ENCODE results near the gene EPB41L2.

DNA sequence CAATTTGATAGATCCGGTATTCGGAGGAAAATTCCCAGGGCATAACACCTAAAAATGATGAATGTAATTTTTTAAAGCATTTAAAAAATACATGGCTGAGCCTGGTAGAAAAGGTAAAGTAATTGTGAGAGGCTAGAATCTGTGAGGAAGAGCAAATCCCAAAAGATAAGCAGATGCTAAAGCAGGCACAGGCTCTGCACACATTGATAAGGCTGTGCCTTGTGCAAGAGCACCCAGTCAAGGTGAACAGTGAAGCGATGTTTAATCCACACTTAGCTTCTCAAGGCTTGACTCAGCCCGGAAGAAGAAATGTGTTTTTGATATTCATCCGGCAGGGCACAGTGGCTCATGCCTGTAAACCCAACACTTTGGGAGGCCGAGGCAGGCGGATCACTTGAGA lies 5.1 kb upstream of the EPB41L2 start:
- TF ChIP-seq EZH2phosphoT487 (IDR thresholded peaks at IDR 0.05; ENCODE audit: unreplicated experiment) (no peak), CTCF (conservative IDR thresholded peaks at IDR 0.05; ENCODE audit: low read depth in 2 of 2) (no peak), EZH2 (IDR thresholded peaks at IDR 0.05; ENCODE audit: low read depth, unreplicated experiment) (no peak), ETS1 (IDR thresholded peaks at IDR 0.05) (no peak), ZNF462 (CRISPR knock-in tag; IDR thresholded peaks at IDR 0.05) (no peak), POLR2AphosphoS5 (IDR thresholded peaks at IDR 0.05; ENCODE audit: low read depth) (no peak), CREB1 (CRISPR knock-in tag; IDR thresholded peaks at IDR 0.05; ENCODE audit: low read depth) (no peak), ZNF114 (CRISPR knock-in tag; IDR thresholded peaks at IDR 0.05) (no peak), JUNB (IDR thresholded peaks at IDR 0.05; ENCODE audit: unreplicated experiment) (no peak)
- TF ChIP-seq, protein P1, sequence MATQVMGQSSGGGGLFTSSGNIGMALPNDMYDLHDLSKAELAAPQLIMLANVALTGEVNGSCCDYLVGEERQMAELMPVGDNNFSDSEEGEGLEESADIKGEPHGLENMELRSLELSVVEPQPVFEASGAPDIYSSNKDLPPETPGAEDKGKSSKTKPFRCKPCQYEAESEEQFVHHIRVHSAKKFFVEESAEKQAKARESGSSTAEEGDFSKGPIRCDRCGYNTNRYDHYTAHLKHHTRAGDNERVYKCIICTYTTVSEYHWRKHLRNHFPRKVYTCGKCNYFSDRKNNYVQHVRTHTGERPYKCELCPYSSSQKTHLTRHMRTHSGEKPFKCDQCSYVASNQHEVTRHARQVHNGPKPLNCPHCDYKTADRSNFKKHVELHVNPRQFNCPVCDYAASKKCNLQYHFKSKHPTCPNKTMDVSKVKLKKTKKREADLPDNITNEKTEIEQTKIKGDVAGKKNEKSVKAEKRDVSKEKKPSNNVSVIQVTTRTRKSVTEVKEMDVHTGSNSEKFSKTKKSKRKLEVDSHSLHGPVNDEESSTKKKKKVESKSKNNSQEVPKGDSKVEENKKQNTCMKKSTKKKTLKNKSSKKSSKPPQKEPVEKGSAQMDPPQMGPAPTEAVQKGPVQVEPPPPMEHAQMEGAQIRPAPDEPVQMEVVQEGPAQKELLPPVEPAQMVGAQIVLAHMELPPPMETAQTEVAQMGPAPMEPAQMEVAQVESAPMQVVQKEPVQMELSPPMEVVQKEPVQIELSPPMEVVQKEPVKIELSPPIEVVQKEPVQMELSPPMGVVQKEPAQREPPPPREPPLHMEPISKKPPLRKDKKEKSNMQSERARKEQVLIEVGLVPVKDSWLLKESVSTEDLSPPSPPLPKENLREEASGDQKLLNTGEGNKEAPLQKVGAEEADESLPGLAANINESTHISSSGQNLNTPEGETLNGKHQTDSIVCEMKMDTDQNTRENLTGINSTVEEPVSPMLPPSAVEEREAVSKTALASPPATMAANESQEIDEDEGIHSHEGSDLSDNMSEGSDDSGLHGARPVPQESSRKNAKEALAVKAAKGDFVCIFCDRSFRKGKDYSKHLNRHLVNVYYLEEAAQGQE (IDR thresholded peaks at IDR 0.05; ENCODE audit: unreplicated experiment), result no peak

Data from GM23338 (cell line).